ENCODE data around the gene DHODH.
"Not testable (repeated sequence)": the region's sequence is repeated elsewhere in the genome, so short reads cannot be mapped to it uniquely, and the experiment has no call there.

The DHODH gene

DNA sequence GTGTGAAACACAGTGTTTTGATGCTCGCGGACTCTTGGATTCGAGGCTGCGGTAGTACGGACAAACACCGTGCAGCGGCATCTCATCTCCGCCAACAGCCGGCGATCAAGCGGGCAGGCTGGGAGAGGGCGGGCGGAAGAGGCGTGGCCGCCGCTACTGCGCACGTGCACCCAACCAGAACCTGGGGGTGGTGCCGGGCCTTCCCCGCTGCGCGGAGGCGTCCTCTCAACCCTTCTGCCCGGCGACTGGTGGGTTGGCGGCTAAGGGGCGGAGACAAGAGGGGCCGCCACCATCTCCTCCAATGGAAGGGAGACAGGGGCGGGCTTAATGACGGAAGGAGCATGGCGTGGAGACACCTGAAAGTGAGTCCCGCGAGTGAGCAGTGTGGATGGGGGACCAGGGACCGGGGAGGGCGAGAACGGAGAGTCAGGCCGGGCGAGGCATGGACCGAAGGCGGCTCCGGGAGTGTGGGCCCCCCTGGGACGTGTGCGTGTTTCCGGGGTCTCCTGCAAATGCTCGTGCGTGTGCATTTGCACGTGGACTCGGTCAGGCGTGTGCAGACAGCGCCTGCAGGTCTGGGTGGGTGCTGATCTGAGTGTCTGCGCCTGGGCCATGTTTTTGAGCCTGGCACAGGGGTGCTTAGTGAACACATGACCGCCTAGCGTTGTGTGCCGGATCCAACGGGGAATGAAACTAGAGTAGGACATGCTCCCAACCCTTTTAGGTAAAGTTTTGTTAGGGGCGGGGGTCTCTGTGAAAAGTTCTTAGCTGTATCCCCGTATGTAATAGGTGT is at the start of gene DHODH:
DHODH (plus strand) TSS at position 321 of the 793 bp plus-strand sequence; CDS start at position 342, 21 bp downstream.
- DNase-seq (ENCODE audit: low spot score), result peak; percentile 100

- peak; percentile 82 for DNase-seq (ENCODE audit: low spot score)
Observed at GRCh38 chr16:71961066-71962039, 47.2 kb upstream of the DHODH start.

- DNase-seq (ENCODE audit: low spot score), result no peak
Observed at GRCh38 chr16:71963125-71963875, 45.2 kb upstream of the DHODH start.

DNA sequence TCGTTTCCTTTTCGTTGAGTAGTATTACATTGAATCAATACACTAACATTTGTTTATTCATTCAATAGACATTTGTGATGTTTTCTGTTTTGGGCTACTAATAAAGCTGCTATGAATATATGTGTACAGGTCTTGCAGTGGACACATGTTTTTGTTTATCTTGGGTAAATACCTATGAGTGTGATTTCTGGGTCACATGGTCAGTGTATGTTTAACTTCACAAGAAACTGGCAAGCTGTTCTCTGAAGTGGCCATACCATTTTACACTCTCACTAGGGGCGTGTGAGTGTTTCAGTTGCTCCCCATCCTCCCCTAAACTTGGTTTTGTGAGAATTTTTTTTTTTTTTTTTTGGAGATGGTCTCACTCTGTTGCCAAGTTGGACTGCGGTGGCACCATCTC is 43.3 kb upstream of the DHODH start:
- no peak for DNase-seq (ENCODE audit: low spot score)

- DNase-seq (ENCODE audit: low spot score), result no peak
Observed at GRCh38 chr16:71966932-71967331, 41.6 kb upstream of the DHODH start.

GRCh38 chr16:71969353-71969752 is 39.2 kb upstream of the DHODH start:
- DNase-seq (ENCODE audit: low spot score), result no peak

DNA sequence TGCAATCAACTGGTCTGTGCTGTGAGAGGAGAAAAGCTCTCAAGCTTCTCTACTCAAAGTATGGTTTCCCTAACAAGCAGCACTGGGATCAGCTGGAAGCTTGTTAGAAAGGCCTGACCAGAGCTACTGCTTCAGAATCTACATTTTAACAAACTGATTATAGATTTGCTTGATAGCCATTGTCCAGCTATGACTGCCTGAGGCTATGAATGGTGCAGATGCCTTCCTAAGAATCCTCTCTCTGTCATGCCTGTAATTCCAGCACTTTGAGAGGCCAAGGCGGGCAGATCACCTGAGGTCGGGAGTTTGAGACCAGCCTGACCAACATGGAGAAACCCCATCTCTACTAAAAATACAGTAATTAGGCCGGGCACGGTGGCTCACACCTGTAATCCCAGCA is 37.0 kb upstream of the DHODH start:
- DNase-seq (ENCODE audit: low spot score), result no peak

DNA sequence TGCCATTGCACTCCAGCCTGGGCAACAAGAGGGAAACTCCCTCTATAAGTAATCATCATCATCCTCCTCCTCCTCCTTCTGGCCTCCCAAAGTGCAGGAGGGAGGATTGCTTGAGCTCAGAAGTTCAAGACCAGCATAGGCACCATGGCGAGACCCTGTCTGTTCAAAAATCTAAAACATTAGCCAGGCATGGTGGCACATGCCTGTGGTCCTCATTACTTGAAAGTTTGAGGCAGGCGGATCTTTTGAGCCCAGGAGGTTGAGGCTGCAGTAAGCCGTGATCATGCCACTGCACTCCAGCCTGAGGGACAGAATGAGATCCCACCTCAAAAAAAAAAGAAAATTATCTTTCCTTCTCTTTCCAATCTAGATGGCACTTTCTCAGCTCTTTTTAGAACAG is 36.2 kb upstream of the DHODH start:
- no peak for DNase-seq (ENCODE audit: low spot score)

DNA sequence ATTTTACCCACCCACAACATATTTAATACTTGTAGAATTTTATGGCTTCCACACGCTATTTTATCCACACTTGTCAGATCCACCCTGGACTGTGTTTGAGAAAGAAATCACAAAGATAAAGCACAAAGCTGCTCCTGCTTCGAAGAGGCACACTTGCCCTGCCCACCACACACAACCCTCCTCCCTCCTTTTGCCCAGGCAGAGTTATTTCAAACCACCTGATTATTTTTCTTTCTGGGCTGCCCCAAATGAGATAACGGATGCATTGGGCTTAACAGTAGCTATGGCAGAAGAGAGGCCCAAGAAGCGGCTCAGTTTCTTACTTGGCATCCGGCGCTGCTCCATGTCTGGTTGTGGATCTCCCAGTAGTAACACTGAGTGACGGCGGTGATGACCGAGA is 35.5 kb upstream of the DHODH start:
- no peak for DNase-seq (ENCODE audit: low spot score)

GRCh38 chr16:71974068-71974818 is 34.3 kb upstream of the DHODH start:
- no peak for DNase-seq (ENCODE audit: low spot score)

GRCh38 chr16:71985262-71985974 is 23.1 kb upstream of the DHODH start:
- no peak for DNase-seq (ENCODE audit: low spot score)

GRCh38 chr16:71986131-71986530 is 22.4 kb upstream of the DHODH start:
- no peak for DNase-seq (ENCODE audit: low spot score)

DNA sequence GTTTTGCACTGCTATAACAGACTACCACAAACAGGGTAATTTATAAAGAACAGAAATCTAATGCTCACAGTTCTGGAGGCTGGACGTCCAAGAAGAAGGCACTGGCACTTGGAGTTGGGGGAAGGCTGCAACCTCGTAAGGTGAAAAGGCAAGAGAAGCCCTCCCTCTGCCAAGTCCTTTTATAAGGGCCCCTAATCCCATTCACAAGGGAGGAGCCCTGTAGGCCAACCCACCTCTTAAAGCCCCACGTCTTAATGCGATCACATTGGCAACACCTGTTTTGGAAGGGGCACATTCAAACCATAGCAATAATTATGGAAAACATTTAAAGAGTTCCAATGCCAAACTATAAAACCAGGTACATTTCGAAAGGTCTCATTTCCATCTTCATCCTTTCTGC is 13.5 kb upstream of the DHODH start:
- peak; percentile 13 for DNase-seq (ENCODE audit: low spot score)

DNA sequence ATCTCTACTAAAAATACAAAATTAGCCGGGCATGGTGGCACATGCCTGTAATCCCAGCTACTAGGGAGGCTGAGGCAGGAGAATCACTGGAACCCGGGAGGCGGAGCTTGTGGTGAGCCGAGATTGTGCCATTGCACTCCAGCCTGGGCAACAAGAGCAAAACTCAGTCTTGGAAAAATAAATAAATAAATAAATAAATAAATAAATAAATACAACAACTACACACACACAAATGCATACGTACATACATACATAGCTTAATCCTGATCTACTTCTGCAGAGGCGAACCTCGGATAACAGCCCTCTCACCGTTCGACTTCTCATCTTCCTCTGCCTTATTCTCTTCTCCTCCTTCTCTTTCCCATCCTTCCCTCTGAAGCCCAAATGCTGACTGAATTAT is 11.0 kb upstream of the DHODH start:
- not testable (repeated sequence) for DNase-seq (ENCODE audit: low spot score)

GRCh38 chr16:72001180-72001874 is 7.2 kb upstream of the DHODH start:
- DNase-seq (ENCODE audit: low spot score), result no peak

DNA sequence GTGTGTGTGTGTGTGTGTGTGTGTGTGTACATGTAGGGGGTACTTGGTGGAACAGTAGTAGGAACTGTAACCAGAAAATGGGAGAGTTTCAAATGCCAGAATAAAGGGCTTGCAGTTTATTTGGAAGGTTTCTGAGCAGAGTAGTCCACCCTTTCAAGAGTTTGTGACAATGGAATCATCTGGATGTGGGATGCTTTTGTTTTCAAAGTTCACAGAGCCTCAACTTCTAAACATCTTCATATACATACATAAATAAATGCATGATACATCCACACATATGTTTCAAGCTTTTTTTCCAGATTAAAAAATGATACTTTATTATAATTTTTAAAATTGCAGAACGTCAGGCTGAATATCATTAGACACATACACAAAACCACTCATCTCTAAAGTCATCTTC is 5.9 kb upstream of the DHODH start:
- no peak for DNase-seq (ENCODE audit: low spot score)

GRCh38 chr16:72008065-72008423 is 500 bp upstream of the DHODH start:
- not testable (repeated sequence) for DNase-seq (ENCODE audit: low spot score)

GRCh38 chr16:72009779-72010178 is 1.2 kb downstream of the DHODH start:
- DNase-seq (ENCODE audit: low spot score), result no peak

GRCh38 chr16:72012607-72013006 is 4.1 kb downstream of the DHODH start:
- no peak for DNase-seq (ENCODE audit: low spot score)

- no peak for DNase-seq (ENCODE audit: low spot score)
Observed at GRCh38 chr16:72013389-72013788, 4.8 kb downstream of the DHODH start.
